SK-N-SH (cell line): ENCODE measurements around the gene HNRNPUL1. TPM values are rescaled to one million over a fixed set of nuclear protein-coding genes. Genes with fewer than 3 reads are reported as not detected.

ENCODE experiments used
- CTCF ChIA-PET: fragments of 300-600, 350-600 bp; formaldehyde crosslinking; extraction: SDS; loops from one replicate; lab custom pipeline; 2021; lab: Yijun Ruan, JAX
- POLR2A ChIA-PET: fragments of 350-600 bp; sonication (Branson Sonifier 250); formaldehyde crosslinking; extraction: SDS; loops from one replicate; lab custom pipeline; 2020; ENCODE audit warnings: antibody characterized with exemption, inconsistent platforms; lab: Yijun Ruan, JAX
- DNase-seq: peaks from one replicate; pipeline ENCODE4 v3.0.0; 2012
- H2AFZ ChIP-seq: fragments of 200-600 bp; sonication (generic); 2 replicates; pipeline ENCODE4 v1.8.1; 2016; ENCODE audit warnings: antibody characterized with exemption, mild to moderate bottlenecking, low read depth
- H3F3A ChIP-seq: fragments of 200-600 bp; sonication (generic); replicated peaks from 2 replicates; pipeline ENCODE3; 2016; ENCODE audit warnings: antibody characterized with exemption, mild to moderate bottlenecking; ENCODE audit not compliant: insufficient read depth
- H3K27ac ChIP-seq, 2 experiments: fragments of 200-500 bp in 1 of 2; fragments of 200-600 bp in 1 of 2; sonication (Bioruptor generic) in 1 of 2; sonication (generic), shearing (Covaris generic) in 1 of 2; 2 replicates each; pipeline versions ENCODE4 v1.5.1 to v1.6.1; 2014 to 2016; ENCODE audit warnings: low read depth in 2 of 2, inconsistent platforms in 1 of 2, low read length in 1 of 2, mild to moderate bottlenecking in 1 of 2, mixed read lengths in 1 of 2
- H3K27me3 ChIP-seq: fragments of 200-600 bp; sonication (generic), shearing (Covaris generic); 2 replicates; pipeline ENCODE4 v1.6.1; 2016; ENCODE audit warnings: mixed run types; ENCODE audit not compliant: insufficient read depth
- H3K36me3 ChIP-seq, 2 experiments: fragments of 200-500 bp in 1 of 2; fragments of 200-600 bp in 1 of 2; sonication (Bioruptor generic) in 1 of 2; sonication (generic) in 1 of 2; replicated peaks in 1 of 2; 2 replicates each; pipeline versions ENCODE3 to v1.5.1; 2014 to 2016; ENCODE audit warnings: low read length in 1 of 2, mild to moderate bottlenecking in 1 of 2; ENCODE audit not compliant: insufficient read depth in 2 of 2, control insufficient read depth in 1 of 2
- H3K4me1 ChIP-seq, 2 experiments: fragments of 200-500 bp in 1 of 2; fragments of 200-600 bp in 1 of 2; sonication (Bioruptor generic) in 1 of 2; sonication (generic), shearing (Covaris generic) in 1 of 2; 2 replicates each; pipeline versions ENCODE4 v1.5.1 to v1.6.1; 2014 to 2016; ENCODE audit warnings: low read depth in 1 of 2, low read length in 1 of 2, mixed run types in 1 of 2; ENCODE audit not compliant: insufficient read depth in 2 of 2, control insufficient read depth in 1 of 2
- H3K4me2 ChIP-seq: fragments of 200-600 bp; sonication (generic), shearing (Covaris generic); 2 replicates; pipeline ENCODE4 v1.6.1; 2017; ENCODE audit warnings: mixed run types
- H3K4me3 ChIP-seq, 2 experiments: fragments of 200-500 bp in 1 of 2; fragments of 200-600 bp in 1 of 2; sonication (Bioruptor generic) in 1 of 2; sonication (generic), shearing (Covaris generic) in 1 of 2; 2 replicates each; pipeline versions ENCODE4 v1.5.1 to v1.8.1; 2014 to 2016; ENCODE audit warnings: low read depth in 2 of 2, inconsistent platforms in 1 of 2, low read length in 1 of 2, mild to moderate bottlenecking in 1 of 2, mixed read lengths in 1 of 2, moderate library complexity in 1 of 2
- H3K79me2 ChIP-seq: fragments of 200-600 bp; sonication (generic); 2 replicates; pipeline ENCODE4 v1.8.1; 2017; ENCODE audit warnings: mild to moderate bottlenecking; ENCODE audit not compliant: insufficient read depth
- H3K9ac ChIP-seq: fragments of 200-600 bp; sonication (generic); 2 replicates; pipeline ENCODE4 v1.6.1; 2017; ENCODE audit warnings: mixed run types
- H3K9me2 ChIP-seq: fragments of 200-600 bp; sonication (generic); 2 replicates; pipeline ENCODE4 v1.6.1; 2017; ENCODE audit warnings: mixed run types
- H3K9me3 ChIP-seq: fragments of 200-600 bp; sonication (generic); 2 replicates; pipeline ENCODE4 v1.6.1; 2017; ENCODE audit warnings: mixed run types, mild to moderate bottlenecking, moderate library complexity
- H4K20me1 ChIP-seq: fragments of 200-600 bp; sonication (generic); 2 replicates; pipeline ENCODE4 v1.6.1; 2017; ENCODE audit warnings: mild to moderate bottlenecking, mixed run types; ENCODE audit not compliant: insufficient read depth
- ELF1 ChIP-seq: IDR thresholded peaks from 2 replicates; pipeline ENCODE4 v1.4.0; 2012
- EZH2phosphoT487 ChIP-seq: fragments of 200-600 bp; sonication (generic); IDR thresholded peaks from 2 replicates; pipeline ENCODE4 v1.6.1; 2017; ENCODE audit warnings: low read depth, mixed run types, mild to moderate bottlenecking, antibody characterized with exemption, moderate library complexity, borderline replicate concordance
- GATA2 ChIP-seq: sonication (generic); formaldehyde crosslinking; IDR thresholded peaks from 2 replicates; pipeline ENCODE4 v1.5.0; 2020; ENCODE audit warnings: mild to moderate bottlenecking, missing genetic modification reagents
- MAX ChIP-seq: IDR thresholded peaks from 2 replicates; pipeline ENCODE4 v1.4.0; 2012; ENCODE audit warnings: low read depth
- MEF2A ChIP-seq: IDR thresholded peaks from 2 replicates; pipeline ENCODE4 v1.4.0; 2012; ENCODE audit warnings: low read depth, borderline replicate concordance
- NFIC ChIP-seq: IDR thresholded peaks from 2 replicates; pipeline ENCODE4 v1.4.0; 2012; ENCODE audit warnings: borderline replicate concordance
- RAD21 ChIP-seq: IDR thresholded peaks from 2 replicates; pipeline ENCODE4 v1.6.1; 2012; ENCODE audit warnings: mild to moderate bottlenecking, low read length
- RCOR1 ChIP-seq: fragments of 150-350 bp; IDR thresholded peaks from 2 replicates; pipeline ENCODE4 v1.6.1; 2017; ENCODE audit warnings: antibody characterized with exemption, low read length
- RXRA ChIP-seq: IDR thresholded peaks from 2 replicates; pipeline ENCODE4 v1.4.0; 2012; ENCODE audit warnings: low read depth, mild to moderate bottlenecking, borderline replicate concordance
- SIN3A ChIP-seq: IDR thresholded peaks from 2 replicates; pipeline ENCODE4 v1.6.1; 2012; ENCODE audit warnings: low read depth, mild to moderate bottlenecking, low read length, moderate library complexity, borderline replicate concordance
- SMC3 ChIP-seq: IDR thresholded peaks from 2 replicates; pipeline ENCODE4 v1.6.1; 2012; ENCODE audit warnings: low read depth, low read length, improper control_type of control experiment
- TCF12 ChIP-seq: IDR thresholded peaks from 2 replicates; pipeline ENCODE4 v1.4.0; 2012
- TEAD4 ChIP-seq: IDR thresholded peaks from 2 replicates; pipeline ENCODE4 v1.4.0; 2012; ENCODE audit warnings: mild to moderate bottlenecking, borderline replicate concordance; ENCODE audit not compliant: insufficient read depth
- WGBS: methylation state at CpG from one replicate; pipeline ENCODE4 v1.1.6; 2017; ENCODE audit warnings: low lambda C conversion rate; 5-methylcytosine and 5-hydroxymethylcytosine counted together
- polyA plus RNA-seq, 3 experiments: library from polyadenylated mRNA; depleted of rRNA; stranded (reverse); fragments of >200 nt; gene quantifications; 2 replicates each; pipeline ENCODE4 v1.2.3, GENCODE V29; 2012
- TF ChIP-seq, protein P1 (sequence below): IDR thresholded peaks from 2 replicates; pipeline ENCODE4 v1.4.0; 2012; ENCODE audit warnings: low read depth, borderline replicate concordance
- TF ChIP-seq, protein P2 (sequence below): fragments of 150-350 bp; IDR thresholded peaks from 2 replicates; pipeline ENCODE4 v1.6.1; 2016; ENCODE audit warnings: mild to moderate bottlenecking, low read depth, low read length
- TF ChIP-seq, protein P3 (sequence below): IDR thresholded peaks from 2 replicates; pipeline ENCODE4 v1.4.0; 2012; ENCODE audit warnings: low read depth, borderline replicate concordance

The HNRNPUL1 gene
- polyA plus RNA-seq, 1 of the 3 experiments (the other 2 are of a cell fraction), result 41.5 TPM

GRCh38 chr19:41316306-41316920 is 52.2 kb downstream of the HNRNPUL1 start:
- Histone ChIP-seq H2AFZ (no peak overlapping the region), H3K27ac (no peak overlapping the region), H3K27me3 (no peaks in the 10 kb centered on the region), H3K4me3 (no peak overlapping the region), H3K9me3 (no peaks in the 10 kb centered on the region), H3K9ac (no peak overlapping the region), H4K20me1 (no peaks in the 10 kb centered on the region), H3K36me3 (peaks cover 35 to 52% of the 10 kb centered on the region in 2 experiments), H3F3A (peaks cover 55% of the 10 kb centered on the region), H3K9me2 (no peaks in the 10 kb centered on the region), H3K79me2 (peaks cover 67% of the 10 kb centered on the region), H3K4me2 (no peak overlapping the region), H3K4me1 (peaks cover 4 to 5% of the 10 kb centered on the region in 2 experiments; a peak in 2 of 4 replicates)
- POLR2A ChIA-PET, result no interaction called here
- TF ChIP-seq NFIC (no peak), RAD21 (no peak), ELF1 (no peak), MEF2A (no peak), TEAD4 (no peak), SMC3 (no peak), RCOR1 (no peak), RXRA (no peak), EZH2phosphoT487 (no peak), MAX (no peak), GATA2 (CRISPR knock-in tag) (no peak), TCF12 (no peak), SIN3A (no peak)
- TF ChIP-seq, protein P1, sequence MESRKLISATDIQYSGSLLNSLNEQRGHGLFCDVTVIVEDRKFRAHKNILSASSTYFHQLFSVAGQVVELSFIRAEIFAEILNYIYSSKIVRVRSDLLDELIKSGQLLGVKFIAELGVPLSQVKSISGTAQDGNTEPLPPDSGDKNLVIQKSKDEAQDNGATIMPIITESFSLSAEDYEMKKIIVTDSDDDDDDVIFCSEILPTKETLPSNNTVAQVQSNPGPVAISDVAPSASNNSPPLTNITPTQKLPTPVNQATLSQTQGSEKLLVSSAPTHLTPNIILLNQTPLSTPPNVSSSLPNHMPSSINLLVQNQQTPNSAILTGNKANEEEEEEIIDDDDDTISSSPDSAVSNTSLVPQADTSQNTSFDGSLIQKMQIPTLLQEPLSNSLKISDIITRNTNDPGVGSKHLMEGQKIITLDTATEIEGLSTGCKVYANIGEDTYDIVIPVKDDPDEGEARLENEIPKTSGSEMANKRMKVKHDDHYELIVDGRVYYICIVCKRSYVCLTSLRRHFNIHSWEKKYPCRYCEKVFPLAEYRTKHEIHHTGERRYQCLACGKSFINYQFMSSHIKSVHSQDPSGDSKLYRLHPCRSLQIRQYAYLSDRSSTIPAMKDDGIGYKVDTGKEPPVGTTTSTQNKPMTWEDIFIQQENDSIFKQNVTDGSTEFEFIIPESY, result no peak
- TF ChIP-seq, protein P2, sequence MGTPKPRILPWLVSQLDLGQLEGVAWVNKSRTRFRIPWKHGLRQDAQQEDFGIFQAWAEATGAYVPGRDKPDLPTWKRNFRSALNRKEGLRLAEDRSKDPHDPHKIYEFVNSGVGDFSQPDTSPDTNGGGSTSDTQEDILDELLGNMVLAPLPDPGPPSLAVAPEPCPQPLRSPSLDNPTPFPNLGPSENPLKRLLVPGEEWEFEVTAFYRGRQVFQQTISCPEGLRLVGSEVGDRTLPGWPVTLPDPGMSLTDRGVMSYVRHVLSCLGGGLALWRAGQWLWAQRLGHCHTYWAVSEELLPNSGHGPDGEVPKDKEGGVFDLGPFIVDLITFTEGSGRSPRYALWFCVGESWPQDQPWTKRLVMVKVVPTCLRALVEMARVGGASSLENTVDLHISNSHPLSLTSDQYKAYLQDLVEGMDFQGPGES, result no peak
- TF ChIP-seq, protein P3, sequence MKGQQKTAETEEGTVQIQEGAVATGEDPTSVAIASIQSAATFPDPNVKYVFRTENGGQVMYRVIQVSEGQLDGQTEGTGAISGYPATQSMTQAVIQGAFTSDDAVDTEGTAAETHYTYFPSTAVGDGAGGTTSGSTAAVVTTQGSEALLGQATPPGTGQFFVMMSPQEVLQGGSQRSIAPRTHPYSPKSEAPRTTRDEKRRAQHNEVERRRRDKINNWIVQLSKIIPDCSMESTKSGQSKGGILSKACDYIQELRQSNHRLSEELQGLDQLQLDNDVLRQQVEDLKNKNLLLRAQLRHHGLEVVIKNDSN, result no peak
- CTCF ChIA-PET, result interaction anchor here (1.3 kb wide), 1 partner anchor 37 kb away, joined by 5 read pairs; no protein-coding TSS in a partner anchor
- DNase-seq, result no peak
- WGBS, result 97% methylated on average over 18 of the region's 24 CpGs
